Smooth muscle cell (in vitro differentiated cells): ENCODE data around the gene TMEM236. TPM values are rescaled to one million over a fixed set of nuclear protein-coding genes. Genes with fewer than 3 reads are reported as not detected.

ENCODE experiments used
- DNase-seq: peaks from one replicate; lab custom pipeline; 2025; ENCODE audit not compliant: unreplicated experiment; lab: John Stamatoyannopoulos, UW
- H2AFZ ChIP-seq: fragments of 200-600 bp; sonication (generic); 2 replicates; pipeline ENCODE4 v1.6.0; 2016; ENCODE audit warnings: antibody characterized with exemption, low read depth, mild to moderate bottlenecking
- H3F3A ChIP-seq: fragments of 200-600 bp; sonication (generic); 2 replicates; pipeline ENCODE4 v1.6.0; 2017; ENCODE audit warnings: antibody characterized with exemption, low read depth
- H3K27ac ChIP-seq: fragments of 200-600 bp; sonication (generic); 2 replicates; pipeline ENCODE4 v1.5.1; 2016; ENCODE audit warnings: low read depth, mild to moderate bottlenecking
- H3K27me3 ChIP-seq: fragments of 200-600 bp; sonication (generic); 2 replicates; pipeline ENCODE4 v1.6.1; 2016; ENCODE audit warnings: low read depth, mild to moderate bottlenecking
- H3K36me3 ChIP-seq: fragments of 200-600 bp; sonication (generic); 2 replicates; pipeline ENCODE4 v1.5.1; 2016; ENCODE audit warnings: low read depth
- H3K4me1 ChIP-seq: fragments of 200-600 bp; sonication (generic); 2 replicates; pipeline ENCODE4 v1.5.1; 2016; ENCODE audit warnings: low read depth
- H3K4me2 ChIP-seq: fragments of 200-600 bp; sonication (generic); 2 replicates; pipeline ENCODE4 v1.6.0; 2016; ENCODE audit warnings: mild to moderate bottlenecking
- H3K4me3 ChIP-seq: fragments of 200-600 bp; sonication (generic); 2 replicates; pipeline ENCODE4 v1.5.1; 2016; ENCODE audit warnings: mild to moderate bottlenecking
- H3K79me2 ChIP-seq: fragments of 200-600 bp; sonication (generic); 2 replicates; pipeline ENCODE4 v1.6.0; 2016; ENCODE audit warnings: low read depth, mild to moderate bottlenecking
- H3K9ac ChIP-seq: fragments of 200-600 bp; sonication (generic); 2 replicates; pipeline ENCODE4 v1.6.0; 2016; ENCODE audit warnings: low read depth
- H3K9me3 ChIP-seq: fragments of 200-600 bp; sonication (generic); replicated peaks from 2 replicates; pipeline ENCODE4 v1.5.1; 2016; ENCODE audit warnings: low read depth
- H4K20me1 ChIP-seq: fragments of 200-600 bp; sonication (generic); 2 replicates; pipeline ENCODE4 v1.6.0; 2016; ENCODE audit warnings: low read depth
- WGBS: methylation state at CpG from one replicate; pipeline ENCODE4 v1.1.7; 2016; ENCODE audit warnings: low lambda C conversion rate; 5-methylcytosine and 5-hydroxymethylcytosine counted together
- polyA plus RNA-seq: library from polyadenylated mRNA; unstranded; fragments of >200 nt; fragmentation: Nextera tagmentation; extraction: Ambion mirVana; gene quantifications from 2 replicates; pipeline ENCODE4 v1.2.1, GENCODE V29; 2016
- total RNA-seq: library from RNA; depleted of rRNA; stranded (reverse); fragments of >200 nt; gene quantifications from 2 replicates; pipeline ENCODE4 v1.2.3, GENCODE V29; 2014
- TF ChIP-seq, protein P1 (sequence below): fragments of 200-600 bp; sonication (generic); IDR thresholded peaks from 2 replicates; pipeline ENCODE4 v1.5.1; 2017; ENCODE audit warnings: borderline replicate concordance, mild to moderate bottlenecking, antibody characterized with exemption; ENCODE audit not compliant: insufficient read depth, poor library complexity, severe bottlenecking

TMEM236 gene
- total and polyA plus RNA-seq, 2 experiments from 2014 or later, result 0.09 TPM; not detected in 1

DNA sequence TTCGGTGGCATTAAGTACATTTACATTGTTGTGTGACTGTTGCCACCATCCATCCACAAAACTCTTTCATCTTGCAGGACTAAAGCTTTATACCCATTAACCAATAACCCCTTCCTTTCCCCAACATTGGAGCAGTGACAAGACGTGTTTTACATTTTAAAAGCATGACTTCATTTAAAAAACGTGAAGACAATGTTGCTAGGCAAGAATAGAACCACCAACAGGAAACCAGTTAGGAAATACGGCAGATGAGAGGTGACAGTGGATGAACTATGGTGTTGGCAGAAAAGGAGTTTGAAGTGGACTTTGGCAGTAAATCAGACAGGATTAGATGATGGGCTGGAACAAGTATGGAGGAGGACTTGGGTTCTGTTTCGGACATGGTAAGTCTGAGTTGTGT, 17.0 kb downstream of the TMEM236 start:
- WGBS, result 56% methylated on average over 5 of the region's 5 CpGs
- no peak overlapping the region for H3K4me3 ChIP-seq

GRCh38 chr10:17771017-17771416, 19.0 kb downstream of the TMEM236 start:
- Histone ChIP-seq H3K9ac (no peak overlapping the region), H3K27ac (no peak overlapping the region), H3K79me2 (no peaks in the 10 kb centered on the region), H3K9me3 (no peaks in the 10 kb centered on the region), H2AFZ (no peak overlapping the region), H3K4me1 (no peaks in the 10 kb centered on the region), H3F3A (no peaks in the 10 kb centered on the region), H3K36me3 (no peaks in the 10 kb centered on the region), H3K4me2 (no peak overlapping the region), H3K4me3 (no peak overlapping the region), H4K20me1 (no peaks in the 10 kb centered on the region), H3K27me3 (no peaks in the 10 kb centered on the region)
- WGBS, result 90% methylated on average over 4 of the region's 4 CpGs
- DNase-seq, result no peak
- TF ChIP-seq, protein P1, sequence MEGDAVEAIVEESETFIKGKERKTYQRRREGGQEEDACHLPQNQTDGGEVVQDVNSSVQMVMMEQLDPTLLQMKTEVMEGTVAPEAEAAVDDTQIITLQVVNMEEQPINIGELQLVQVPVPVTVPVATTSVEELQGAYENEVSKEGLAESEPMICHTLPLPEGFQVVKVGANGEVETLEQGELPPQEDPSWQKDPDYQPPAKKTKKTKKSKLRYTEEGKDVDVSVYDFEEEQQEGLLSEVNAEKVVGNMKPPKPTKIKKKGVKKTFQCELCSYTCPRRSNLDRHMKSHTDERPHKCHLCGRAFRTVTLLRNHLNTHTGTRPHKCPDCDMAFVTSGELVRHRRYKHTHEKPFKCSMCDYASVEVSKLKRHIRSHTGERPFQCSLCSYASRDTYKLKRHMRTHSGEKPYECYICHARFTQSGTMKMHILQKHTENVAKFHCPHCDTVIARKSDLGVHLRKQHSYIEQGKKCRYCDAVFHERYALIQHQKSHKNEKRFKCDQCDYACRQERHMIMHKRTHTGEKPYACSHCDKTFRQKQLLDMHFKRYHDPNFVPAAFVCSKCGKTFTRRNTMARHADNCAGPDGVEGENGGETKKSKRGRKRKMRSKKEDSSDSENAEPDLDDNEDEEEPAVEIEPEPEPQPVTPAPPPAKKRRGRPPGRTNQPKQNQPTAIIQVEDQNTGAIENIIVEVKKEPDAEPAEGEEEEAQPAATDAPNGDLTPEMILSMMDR, result no peak

More for the DNA sequence above, 17.0 kb downstream of the TMEM236 start:
- Histone ChIP-seq H4K20me1 (no peaks in the 10 kb centered on the region), H3K4me2 (no peak overlapping the region), H3K36me3 (no peaks in the 10 kb centered on the region), H2AFZ (no peak overlapping the region), H3K9me3 (no peaks in the 10 kb centered on the region), H3K4me1 (no peaks in the 10 kb centered on the region), H3K27ac (no peak overlapping the region), H3K79me2 (no peaks in the 10 kb centered on the region), H3F3A (no peaks in the 10 kb centered on the region), H3K9ac (no peak overlapping the region), H3K27me3 (no peaks in the 10 kb centered on the region)
- TF ChIP-seq, protein P1, result no peak
- no peak for DNase-seq

DNA sequence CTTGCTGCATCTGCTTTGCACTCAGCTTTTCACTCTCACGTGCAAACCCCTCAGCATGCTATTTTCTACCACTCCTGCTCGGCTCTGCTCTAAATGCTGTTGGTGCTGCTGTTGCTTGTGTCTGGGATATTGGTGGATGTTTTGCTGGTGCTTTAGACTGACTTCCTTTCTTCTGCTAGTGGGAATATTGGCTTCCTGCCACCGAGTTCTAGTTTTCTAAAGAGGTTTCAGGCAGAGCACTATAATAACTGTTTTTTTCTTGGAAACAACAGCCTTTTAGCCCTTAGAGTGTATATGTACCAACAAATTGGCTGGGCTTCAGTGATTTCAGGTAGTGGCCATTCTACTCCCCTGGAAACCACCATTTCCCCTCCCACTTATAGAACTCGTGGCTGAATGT, 27.8 kb downstream of the TMEM236 start:
- no peak overlapping the region for H3K4me2 ChIP-seq
- no peak overlapping the region for H2AFZ ChIP-seq
- TF ChIP-seq, protein P1, result no peak

DNA sequence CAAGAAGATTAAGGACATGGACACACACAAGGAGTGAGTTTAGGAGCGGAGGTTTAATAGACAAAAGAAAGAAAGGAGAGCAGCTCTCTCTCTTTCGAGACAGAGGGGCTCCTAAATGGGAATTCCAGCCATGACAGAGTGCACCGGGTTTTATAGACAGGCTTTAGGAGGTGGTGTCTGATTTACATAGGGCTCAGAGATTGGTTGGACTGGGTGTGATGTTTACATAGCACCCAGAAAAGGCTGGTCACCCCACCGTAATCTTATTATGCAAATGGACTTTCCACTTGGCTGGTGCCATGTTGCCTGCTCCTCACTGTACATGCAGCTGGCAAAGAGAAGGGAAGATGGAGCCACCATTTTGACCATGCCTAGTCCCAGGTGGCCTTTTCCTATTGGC, 28.7 kb downstream of the TMEM236 start:
- Histone ChIP-seq H3K9ac (no peak overlapping the region), H3K4me2 (no peak overlapping the region), H3K36me3 (no peaks in the 10 kb centered on the region), H3K27ac (no peak overlapping the region), H3K4me3 (no peak overlapping the region), H3K79me2 (no peaks in the 10 kb centered on the region), H3K27me3 (no peaks in the 10 kb centered on the region), H3K4me1 (no peaks in the 10 kb centered on the region), H2AFZ (no peak overlapping the region), H3F3A (no peaks in the 10 kb centered on the region), H4K20me1 (no peaks in the 10 kb centered on the region), H3K9me3 (no peaks in the 10 kb centered on the region)
- TF ChIP-seq, protein P1, result no peak
- whole genome bisulfite sequencing, result 93% methylated on average over 4 of the region's 4 CpGs
- DNase-seq, result no peak

More for the DNA sequence above, 27.8 kb downstream of the TMEM236 start:
- H3K9me3 ChIP-seq, result no peaks in the 10 kb centered on the region
- H3K9ac ChIP-seq, result no peak overlapping the region
- WGBS, result 87% methylated on average over 4 of the region's 4 CpGs
- no peaks in the 10 kb centered on the region for H3K4me1 ChIP-seq
- no peaks in the 10 kb centered on the region for H4K20me1 ChIP-seq
- no peak overlapping the region for H3K27ac ChIP-seq
- H3K27me3 ChIP-seq, result no peaks in the 10 kb centered on the region
- no peaks in the 10 kb centered on the region for H3F3A ChIP-seq
- no peak overlapping the region for H3K4me3 ChIP-seq
- H3K79me2 ChIP-seq, result no peaks in the 10 kb centered on the region
- H3K36me3 ChIP-seq, result no peaks in the 10 kb centered on the region
- no peak for DNase-seq
